Endothelial cell of umbilical vein (primary cell): Measurements from ENCODE around the gene ATP6V1B1. TPM values are rescaled to one million over a fixed set of nuclear protein-coding genes. Genes with fewer than 3 reads are reported as not detected.

Source experiments
- BruUV-seq: library from RNA; stranded (reverse); fragments of 400-500 nt; replicated peaks from 2 replicates; lab custom pipeline; 2021; lab: Mats Ljungman, UMichigan
- CTCF ChIA-PET: fragments of 300-600, 350-600 bp; sonication (Branson Sonifier 250); formaldehyde crosslinking; loops from one replicate; lab custom pipeline; 2021; ENCODE audit warnings: antibody characterized with exemption, inconsistent platforms; lab: Charles Lee
- POLR2A ChIA-PET: fragments of 300-600, 350-600 bp; sonication (Branson Sonifier 250); formaldehyde crosslinking; loops from one replicate; lab custom pipeline; 2021; ENCODE audit warnings: antibody characterized with exemption, inconsistent platforms; lab: Charles Lee
- DNase-seq: peaks from one replicate; pipeline ENCODE4 v3.0.0-alpha.2; 2011; ENCODE audit warnings: low read depth, low spot score
- FAIRE-seq: peaks from 2 replicates; lab custom pipeline; 2011; peaks lifted over from hg19 to GRCh38; lab: Jason Lieb, UNC
- H2AFZ ChIP-seq: 2 replicates; pipeline ENCODE4 v1.6.0; 2012; ENCODE audit warnings: low read depth, low read length, control low read depth, inconsistent platforms
- H3K27ac ChIP-seq: 2 replicates; pipeline ENCODE4 v1.5.1; 2011; ENCODE audit warnings: low read depth, mild to moderate bottlenecking, control low read depth, low read length, moderate library complexity; ENCODE audit not compliant: insufficient read depth
- H3K27me3 ChIP-seq, 2 experiments: 2 replicates each; pipeline versions ENCODE4 v1.6.0 to v1.6.1; 2011; ENCODE audit warnings: low read length in 2 of 2, mixed read lengths in 1 of 2; ENCODE audit not compliant: control insufficient read depth in 2 of 2, insufficient read depth in 2 of 2
- H3K36me3 ChIP-seq, 2 experiments: 2 replicates in 1 of 2; 3 replicates in 1 of 2; pipeline ENCODE4 v1.5.1; 2011; ENCODE audit warnings: low read length in 2 of 2, mild to moderate bottlenecking in 1 of 2, moderate library complexity in 1 of 2; ENCODE audit not compliant: control insufficient read depth in 2 of 2, insufficient read depth in 2 of 2; ENCODE audit errors: extremely low read depth in 1 of 2
- H3K4me1 ChIP-seq: 3 replicates; pipeline ENCODE4 v1.5.1; 2011; ENCODE audit warnings: mild to moderate bottlenecking, low read length; ENCODE audit not compliant: control insufficient read depth, insufficient read depth; ENCODE audit errors: extremely low read depth
- H3K4me2 ChIP-seq: 2 replicates; pipeline ENCODE4 v1.6.1; 2011; ENCODE audit warnings: low read length, control low read depth, mixed read lengths; ENCODE audit not compliant: insufficient read depth
- H3K4me3 ChIP-seq, 3 experiments: fragments of 200-600 bp in 1 of 3; sonication (generic), shearing (Covaris generic) in 1 of 3; replicated peaks in 1 of 3; 2 replicates each; pipeline ENCODE4 v1.5.1; 2011 to 2016; ENCODE audit warnings: control low read depth in 3 of 3, low read length in 3 of 3, mild to moderate bottlenecking in 2 of 3, inconsistent platforms in 1 of 3, low read depth in 1 of 3, moderate library complexity in 1 of 3; ENCODE audit not compliant: insufficient read depth in 1 of 3
- H3K79me2 ChIP-seq: 2 replicates; pipeline ENCODE4 v1.6.0; 2012; ENCODE audit warnings: low read length, inconsistent platforms; ENCODE audit not compliant: control insufficient read depth, insufficient read depth
- H3K9ac ChIP-seq: replicated peaks from 2 replicates; pipeline ENCODE3; 2011; ENCODE audit warnings: low read length, control low read depth; ENCODE audit not compliant: insufficient read depth; ENCODE audit errors: extremely low read depth
- H3K9me1 ChIP-seq: replicated peaks from 3 replicates; pipeline ENCODE4 v1.6.0; 2011; ENCODE audit warnings: mild to moderate bottlenecking, low read length; ENCODE audit not compliant: control insufficient read depth, insufficient read depth; ENCODE audit errors: extremely low read depth
- H3K9me3 ChIP-seq: replicated peaks from 2 replicates; pipeline ENCODE4 v1.5.1; 2012; ENCODE audit warnings: low read length, inconsistent platforms; ENCODE audit not compliant: control insufficient read depth, insufficient read depth
- H4K20me1 ChIP-seq: replicated peaks from 2 replicates; pipeline ENCODE3; 2011; ENCODE audit warnings: mild to moderate bottlenecking, low read length; ENCODE audit not compliant: control insufficient read depth, insufficient read depth; ENCODE audit errors: extremely low read depth
- GATA2 ChIP-seq: IDR thresholded peaks from 2 replicates; pipeline ENCODE4 v1.7.0; 2011; ENCODE audit warnings: low read depth, mild to moderate bottlenecking, moderate library complexity, mixed read lengths, low read length; ENCODE audit not compliant: insufficient read length, insufficient read depth
- POLR2A ChIP-seq: IDR thresholded peaks from 2 replicates; pipeline ENCODE4 v1.6.1; 2012; ENCODE audit warnings: low read depth, mild to moderate bottlenecking, control low read depth, low read length
- POLR2AphosphoS5 ChIP-seq: IDR thresholded peaks from 2 replicates; pipeline ENCODE4 v1.6.1; 2012; ENCODE audit warnings: low read depth, mild to moderate bottlenecking, control low read depth, low read length, moderate library complexity; ENCODE audit not compliant: insufficient read depth
- dilution Hi-C: fragments of 300-500 bp; cut with MboI; formaldehyde crosslinking; loops from one replicate; pipeline ENCODE4 v1.15.0; 2019; ENCODE audit warnings: low sequenced_read_pairs; ENCODE audit not compliant: extremely low pct_ligation_motif_present
- intact Hi-C: fragments of 100-400 bp; cut with micrococcal nuclease; formaldehyde crosslinking; loops from one replicate; pipeline ENCODE4 v1.10.0; 2022
- polyA plus RNA-seq, 4 experiments: library from polyadenylated mRNA; depleted of rRNA in 3 of 4; stranded (reverse) in 3 of 4; unstranded in 1 of 4; fragments of >200 nt; gene quantifications; 2 replicates each; pipeline versions ENCODE4 v1.2.1 to v1.2.3, GENCODE V29; 2011 to 2012; ENCODE audit warnings: missing spikeins in 1 of 4
- total RNA-seq: library from RNA; stranded (reverse); gene quantifications from 2 replicates; pipeline ENCODE4 v1.2.3, GENCODE V29; 2021

The ATP6V1B1 gene
- total and polyA plus RNA-seq, 2 donors (not counting 3 experiments of a cell fraction or from before 2014, with no cell fraction given) = 0.77 TPM; not detected in 1

DNA sequence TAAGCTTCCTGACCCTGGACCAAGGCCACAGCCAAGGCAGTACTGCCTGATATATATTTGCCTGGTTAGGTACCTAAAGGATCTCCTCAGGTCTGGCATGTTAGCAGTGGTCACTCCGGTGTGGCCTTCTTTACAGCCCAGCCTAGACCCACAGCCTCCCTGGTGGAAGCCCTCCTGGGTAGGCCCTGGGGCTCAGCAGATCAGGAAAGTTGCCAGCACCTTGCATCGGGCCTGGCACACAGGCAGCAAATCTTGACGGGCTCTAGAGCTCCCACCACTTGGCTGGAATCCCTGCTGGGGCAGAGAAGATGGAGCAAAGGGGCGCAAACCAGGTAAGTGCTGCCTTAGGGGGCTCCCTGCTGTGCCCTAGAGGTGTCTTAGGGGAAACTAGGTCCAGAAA lies 40.9 kb upstream of the ATP6V1B1 start:
- Histone ChIP-seq H4K20me1 (no peaks in the 10 kb centered on the region), H3K9ac (no peak overlapping the region), H3K79me2 (no peaks in the 10 kb centered on the region), H3K4me3 (no peak overlapping the region), H3K27me3 (peaks cover 88 to 100% of the 10 kb centered on the region in 2 experiments), H3K36me3 (no peaks in the 10 kb centered on the region), H3K4me2 (no peak overlapping the region), H3K4me1 (no peaks in the 10 kb centered on the region), H3K9me3 (no peaks in the 10 kb centered on the region), H3K9me1 (no peaks in the 10 kb centered on the region), H3K27ac (no peak overlapping the region), H2AFZ (no peak overlapping the region)
- CTCF ChIA-PET = interaction anchor here (1.5 to 2.2 kb wide), 2 partner anchors 25 to 53 kb away, joined by 5 to 9 read pairs; no protein-coding TSS in a partner anchor
- no peak for TF ChIP-seq GATA2
- no peak for TF ChIP-seq POLR2A
- no peak for TF ChIP-seq POLR2AphosphoS5
- no peak for FAIRE-seq
- BruUV-seq = no TSS peak
- intact Hi-C loops (no loop called here), dilution Hi-C loops (no loop called here)
- DNase-seq = no peak
- POLR2A ChIA-PET = no interaction called here

DNA sequence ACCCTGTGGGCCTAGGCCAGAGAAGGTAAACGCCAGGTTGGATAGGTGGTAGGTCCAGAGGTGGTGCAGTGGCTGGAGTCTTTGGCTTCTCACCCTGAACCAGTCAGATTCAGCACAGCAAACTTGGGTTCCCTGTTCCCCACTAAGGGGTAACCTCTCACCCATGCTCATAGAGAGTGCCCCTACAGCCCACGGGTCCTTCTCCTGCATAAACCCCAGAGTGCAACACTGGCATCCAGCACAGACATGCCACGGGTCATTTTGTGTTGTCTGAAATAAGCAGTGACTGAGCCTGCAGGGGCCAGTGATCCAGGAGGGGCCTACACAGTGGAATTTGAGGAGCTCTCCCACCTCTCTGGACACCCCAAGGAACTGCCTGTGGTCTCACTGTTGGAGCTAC lies 40.5 kb upstream of the ATP6V1B1 start:
- CTCF ChIA-PET = interaction anchor here (1.5 to 2.2 kb wide), 2 partner anchors 25 to 53 kb away, joined by 5 to 9 read pairs; no protein-coding TSS in a partner anchor
- no peak for TF ChIP-seq GATA2
- no peak overlapping the region for H2AFZ ChIP-seq
- no peaks in the 10 kb centered on the region for H3K9me3 ChIP-seq
- H3K9ac ChIP-seq = no peak overlapping the region
- H3K36me3 ChIP-seq = no peaks in the 10 kb centered on the region
- intact Hi-C loops = no loop called here
- H3K27ac ChIP-seq = no peak overlapping the region
- dilution Hi-C loops = no loop called here
- BruUV-seq = no TSS peak
- FAIRE-seq (no peak), DNase-seq (no peak)
- no peaks in the 10 kb centered on the region for H3K4me1 ChIP-seq
- no peaks in the 10 kb centered on the region for H3K79me2 ChIP-seq
- peaks cover 85 to 99% of the 10 kb centered on the region in 2 experiments for H3K27me3 ChIP-seq
- H3K4me2 ChIP-seq = no peak overlapping the region
- no peak overlapping the region for H3K4me3 ChIP-seq
- no peaks in the 10 kb centered on the region for H4K20me1 ChIP-seq
- H3K9me1 ChIP-seq = no peaks in the 10 kb centered on the region
- POLR2A ChIA-PET = no interaction called here
